ENCODE results near the gene TTC36. TPM values are rescaled to one million over a fixed set of nuclear protein-coding genes. Genes with fewer than 3 reads are reported as not detected.
A peak's percentile ranks its signal among the peaks of the same experiment; 100 is the strongest.

TTC36 gene
- total and polyA plus RNA-seq, 10 of the 15 experiments (the other 5 are each of a cell fraction or from before 2014, with no cell fraction given), result 0.28 to 0.78 (median 0.59) TPM; not detected in 7

- TF ChIP-seq NKRF (conservative IDR thresholded peaks at IDR 0.05) (peak; percentile 73), ZZZ3 (IDR thresholded peaks at IDR 0.05; ENCODE audit: control insufficient read depth, insufficient read length, low read depth) (no peak), IRF5 (IDR thresholded peaks at IDR 0.05; ENCODE audit: borderline replicate concordance) (no peak), CTCF (IDR thresholded peaks at IDR 0.05 in 2 of 3, conservative IDR thresholded peaks at IDR 0.05 in 1 of 3; ENCODE audit: control insufficient read depth in 2 of 3, extremely low read depth in 1 of 3, insufficient read depth in 1 of 3, low read depth in 3 of 3, low read length in 3 of 3) (no peak), CHD4 (IDR thresholded peaks at IDR 0.05) (no peak), ZSCAN29 (IDR thresholded peaks at IDR 0.05) (no peak), BHLHE40 (IDR thresholded peaks at IDR 0.05; ENCODE audit: borderline replicate concordance in 1 of 2, low read depth in 2 of 2, low read length in 1 of 2) (peak; percentile 35 to 69), ZBTB33 (IDR thresholded peaks at IDR 0.05) (no peak), PKNOX1 (IDR thresholded peaks at IDR 0.05) (no peak), CEBPB (IDR thresholded peaks at IDR 0.05; ENCODE audit: borderline replicate concordance in 1 of 2, low read depth in 2 of 2, low read length in 2 of 2) (no peak), ZNF592 (IDR thresholded peaks at IDR 0.05) (no peak), SIN3A (IDR thresholded peaks at IDR 0.05; ENCODE audit: low read depth, low read length) (0 out of 2 replicates have a peak, but pooled peaks have one; percentile 67)
These were observed 3.7 kb downstream of the TTC36 start, which contains the start of gene TMEM25 (continued) for GRCh38 chr11:118530683-118531596.

Measured in GM12878 (cell line).